ENCODE data around the gene KIAA0930. TPM values are rescaled to one million over a fixed set of nuclear protein-coding genes. Genes with fewer than 3 reads are reported as not detected.

Gene KIAA0930
- total RNA-seq = 33.8 and 43.2 TPM in 2 replicates

DNA sequence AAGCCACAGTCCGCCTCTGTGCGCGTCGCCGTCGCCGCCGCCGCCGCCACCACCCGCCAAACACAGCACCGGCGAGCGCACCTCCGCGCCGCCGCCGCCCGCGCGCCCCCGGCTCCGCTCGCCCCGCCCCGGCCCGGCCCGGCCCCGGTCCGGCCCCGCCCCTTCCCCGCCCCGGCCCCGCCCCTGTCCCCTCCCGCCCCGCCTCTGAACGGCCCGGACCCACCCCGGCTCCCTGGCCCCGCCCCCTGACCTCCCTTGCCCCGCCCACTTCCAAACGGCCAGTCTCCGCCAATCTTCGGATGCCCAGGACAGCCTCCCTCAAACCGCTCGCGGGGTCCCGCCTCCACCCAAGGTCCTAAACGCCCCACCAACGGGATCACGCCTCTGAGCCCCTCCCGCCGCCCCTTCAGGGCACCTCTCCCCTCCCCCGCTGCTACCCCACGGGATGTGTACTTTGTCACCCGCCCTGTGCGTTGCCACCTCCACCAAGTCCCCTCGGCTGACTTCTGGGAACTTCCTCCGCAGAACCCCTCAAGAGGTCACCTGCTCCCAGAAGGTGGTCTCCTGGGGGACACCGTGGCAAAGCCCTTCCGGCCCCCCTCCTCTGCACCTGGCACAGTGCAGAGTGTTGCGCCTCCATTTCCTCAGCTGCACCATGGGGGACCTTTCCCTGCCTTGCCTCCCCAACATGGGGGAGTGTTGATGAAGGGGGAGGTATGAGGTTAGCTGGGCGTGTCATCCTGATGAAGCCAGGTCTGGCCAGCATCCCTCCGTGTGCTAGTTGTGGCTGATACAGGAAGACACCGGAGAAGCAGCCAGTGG is at the start of gene KIAA0930:
KIAA0930 (minus strand) TSS at position 85 of the 822 bp plus-strand sequence. CDS start 191 bp downstream, outside the sequence.

GRCh38 chr22:45284705-45285262 is 44.1 kb upstream of the KIAA0930 start, which contains the start of gene UPK3A:
TSS of gene UPK3A (plus strand) at chr22:45284949. CDS start at chr22:45285014, 65 bp downstream.

DNA sequence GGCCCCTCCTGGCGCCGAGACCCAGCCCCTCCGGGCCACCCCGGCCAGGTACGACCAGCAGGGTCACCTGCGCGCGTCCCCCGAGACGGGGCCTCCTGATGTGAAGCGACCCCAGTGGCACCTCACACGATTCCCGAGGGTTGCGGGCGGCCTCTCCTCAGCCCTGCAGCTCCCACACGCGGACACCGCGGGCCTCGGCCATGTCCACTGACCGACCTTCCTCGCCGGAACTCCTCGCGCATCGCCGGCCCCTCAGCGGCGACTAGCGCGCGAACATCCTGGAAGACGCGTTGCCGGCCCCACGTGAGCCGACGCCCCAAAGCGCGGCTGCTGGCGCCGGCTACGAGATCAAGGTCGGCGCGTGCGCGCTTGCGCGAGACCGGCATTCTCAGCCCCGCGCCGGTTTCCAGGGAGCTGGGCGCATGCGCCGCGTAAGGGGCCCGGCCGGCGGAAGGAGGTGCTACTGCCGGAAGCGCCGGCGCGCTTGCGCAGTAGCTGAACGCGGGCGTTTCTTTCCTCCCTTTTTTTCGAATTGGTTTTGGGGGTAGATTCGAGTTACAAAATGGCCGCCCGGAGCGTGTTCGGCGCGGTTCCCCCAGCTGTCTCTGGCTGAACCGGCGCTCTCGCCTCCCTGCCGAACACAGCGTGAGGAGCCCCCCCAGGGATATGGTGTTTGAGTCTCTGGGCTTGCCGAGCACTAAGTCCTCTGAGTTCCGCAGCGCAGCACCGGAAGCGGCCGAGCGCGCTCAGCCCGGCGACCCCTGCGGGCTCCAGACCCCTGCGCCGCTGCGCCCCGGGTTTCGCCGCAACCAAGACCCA is 77.0 kb downstream of the KIAA0930 start, which contains the start of gene NUP50:
NUP50 (plus strand) TSS at position 475 of the 819 bp plus-strand sequence. CDS start 4,253 bp downstream, outside the sequence.

Other genes with a start within 250 kb of the KIAA0930 start
- gene PHF21B, start 230.9 kb downstream of the KIAA0930 start, total RNA-seq = 0.32 TPM in 1 of 2 replicates, not detected in the other
- 45.8 and 62.5 TPM in 2 replicates for gene NUP50, start 77.0 kb downstream of the KIAA0930 start, total RNA-seq
- gene UPK3A, start 44.1 kb upstream of the KIAA0930 start, total RNA-seq = not detected in 2 replicates
- 21.4 and 23.4 TPM in 2 replicates for gene FAM118A, start 69.0 kb upstream of the KIAA0930 start, total RNA-seq
- 0.15 TPM in 1 of 2 replicates, not detected in the other for gene SMC1B, start 172.7 kb upstream of the KIAA0930 start, total RNA-seq
- 0.32 and 1.4 TPM in 2 replicates for gene RIBC2, start 172.8 kb upstream of the KIAA0930 start, total RNA-seq